Dermis microvascular lymphatic vessel endothelial cell (primary cell): ENCODE data around the gene SPATS2L. TPM values are rescaled to one million over a fixed set of nuclear protein-coding genes. Genes with fewer than 3 reads are reported as not detected.
A peak's percentile ranks its signal among the peaks of the same experiment; 100 is the strongest.

Experiments used
- DNase-seq, 2 donors: peaks; one replicate each; pipeline versions ENCODE4 v3.0.0 to v3.0.0-alpha.2; 2010; ENCODE audit warnings: low read depth in 2 of 2
- total RNA-seq: library from RNA; depleted of rRNA; stranded (reverse); fragments of >200 nt; gene quantifications from 2 replicates; pipeline ENCODE4 v1.2.1, GENCODE V29; 2014

The SPATS2L gene
- total RNA-seq, 1 donor from 2014 or later = 9.4 TPM

- DNase-seq = no peak
These were observed 192.1 kb downstream of the SPATS2L start for GRCh38 chr2:200498402-200499162.

GRCh38 chr2:200502196-200502595 lies 195.7 kb downstream of the SPATS2L start:
- DNase-seq = no peak

- no peak for DNase-seq
These were observed 200.2 kb downstream of the SPATS2L start for GRCh38 chr2:200506679-200507078.

- no peak for DNase-seq
These were observed 200.7 kb downstream of the SPATS2L start for GRCh38 chr2:200507179-200507578.

GRCh38 chr2:200509235-200509611 lies 202.7 kb downstream of the SPATS2L start:
- DNase-seq = no peak

- peak; percentile 36 to 88 for DNase-seq
These were observed 203.3 kb downstream of the SPATS2L start, which contains the start of gene KCTD18 for GRCh38 chr2:200509612-200510433. KCTD18 (minus strand) TSS chr2:200510068; CDS start chr2:200507016, 3,052 bp downstream.

GRCh38 chr2:200515155-200515554 lies 208.7 kb downstream of the SPATS2L start:
- no peak for DNase-seq

GRCh38 chr2:200523158-200523557 lies 216.7 kb downstream of the SPATS2L start:
- no peak for DNase-seq

- DNase-seq = no peak
These were observed 217.1 kb downstream of the SPATS2L start for GRCh38 chr2:200523604-200524003.

GRCh38 chr2:200525066-200525465 lies 218.6 kb downstream of the SPATS2L start:
- DNase-seq = no peak

- DNase-seq = no peak
These were observed 219.0 kb downstream of the SPATS2L start for GRCh38 chr2:200525551-200525881.

- peak; percentile 83 to 94 for DNase-seq
These were observed 219.6 kb downstream of the SPATS2L start, which contains the start of gene SGO2 for GRCh38 chr2:200525882-200526651. SGO2 (plus strand) TSS chr2:200526207; CDS start chr2:200532976, 6,769 bp downstream.

GRCh38 chr2:200528228-200528627 lies 221.7 kb downstream of the SPATS2L start:
- no peak for DNase-seq

Other genes starting within 250 kb of the SPATS2L start
- gene KCTD18, start 203.4 kb downstream of the SPATS2L start, total RNA-seq = 6.2 and 7.8 TPM in 2 replicates
- 2.0 and 4.7 TPM in 2 replicates for gene SGO2, start 219.5 kb downstream of the SPATS2L start, total RNA-seq